GM21529 (cell line): ENCODE measurements around the gene MYO1A.
A peak's percentile ranks its signal among the peaks of the same experiment; 100 is the strongest.
"Not testable (repeated sequence)": the region's sequence is repeated elsewhere in the genome, so short reads cannot be mapped to it uniquely, and the experiment has no call there.

Experiments
- ATAC-seq: cut with Tn5 transposase; IDR thresholded peaks from one replicate; pipeline ENCODE4 v1.9.1; 2021; ENCODE audit not compliant: unreplicated experiment

The MYO1A gene

GRCh38 chr12:57087691-57088353 is 37.9 kb upstream of the MYO1A start:
- ATAC-seq, result peak; percentile 39

GRCh38 chr12:57087010-57087690 is 37.2 kb upstream of the MYO1A start:
- peak; percentile 30 for ATAC-seq

GRCh38 chr12:57086493-57087009 is 36.6 kb upstream of the MYO1A start:
- ATAC-seq, result no peak

- no peak for ATAC-seq
Observed at GRCh38 chr12:57085999-57086492, 36.1 kb upstream of the MYO1A start.

GRCh38 chr12:57080855-57081254 is 30.9 kb upstream of the MYO1A start:
- ATAC-seq, result no peak

- ATAC-seq, result no peak
Observed at GRCh38 chr12:57079821-57080220, 29.9 kb upstream of the MYO1A start.

GRCh38 chr12:57078519-57079404 is 28.8 kb upstream of the MYO1A start, which contains the start of gene NEMP1:
Gene NEMP1, minus strand, starts transcription at chr12:57078791. Its CDS starts 46 bp downstream, at chr12:57078745.
- peak; percentile 97 for ATAC-seq

GRCh38 chr12:57073566-57074450 is 23.9 kb upstream of the MYO1A start:
- ATAC-seq, result not testable (repeated sequence)

- no peak for ATAC-seq
Observed at GRCh38 chr12:57072661-57073060, 22.7 kb upstream of the MYO1A start.

GRCh38 chr12:57069523-57069922 is 19.6 kb upstream of the MYO1A start:
- ATAC-seq, result peak; percentile 89

GRCh38 chr12:57066245-57066644 is 16.3 kb upstream of the MYO1A start:
- ATAC-seq, result no peak

- ATAC-seq, result peak; percentile 87
Observed at GRCh38 chr12:57063991-57064685, 14.2 kb upstream of the MYO1A start.

GRCh38 chr12:57058454-57058853 is 8.5 kb upstream of the MYO1A start:
- no peak for ATAC-seq

- ATAC-seq, result no peak
Observed at GRCh38 chr12:57057067-57057751, 7.3 kb upstream of the MYO1A start.

GRCh38 chr12:57055824-57056223 is 5.9 kb upstream of the MYO1A start:
- no peak for ATAC-seq

GRCh38 chr12:57053901-57054300 is 4.0 kb upstream of the MYO1A start:
- not testable (repeated sequence) for ATAC-seq

GRCh38 chr12:57053146-57053545 is 3.2 kb upstream of the MYO1A start:
- ATAC-seq, result not testable (repeated sequence)

- no peak for ATAC-seq
Observed at GRCh38 chr12:57051011-57051410, 1.1 kb upstream of the MYO1A start.

- ATAC-seq, result no peak
Observed at GRCh38 chr12:57049119-57049446, 846 bp downstream of the MYO1A start.
